Mammary epithelial cell (primary cell): ENCODE data around the gene PAM16.

ENCODE experiments used
- EZH2 ChIP-seq: IDR thresholded peaks from 2 replicates; pipeline ENCODE4 v1.6.1; 2012; ENCODE audit warnings: low read length, inconsistent platforms, borderline replicate concordance
- TF ChIP-seq, protein P1 (sequence below), 2 donors: IDR thresholded peaks in 1 of 2; conservative IDR thresholded peaks in 1 of 2; 2 replicates each; pipeline ENCODE4 v1.5.1; 2011 to 2012; ENCODE audit warnings: inconsistent platforms in 2 of 2, low read length in 2 of 2, mild to moderate bottlenecking in 2 of 2, control low read depth in 1 of 2, low read depth in 1 of 2; ENCODE audit not compliant: insufficient read depth in 1 of 2; ENCODE audit errors: extremely low read depth in 1 of 2

DNA sequence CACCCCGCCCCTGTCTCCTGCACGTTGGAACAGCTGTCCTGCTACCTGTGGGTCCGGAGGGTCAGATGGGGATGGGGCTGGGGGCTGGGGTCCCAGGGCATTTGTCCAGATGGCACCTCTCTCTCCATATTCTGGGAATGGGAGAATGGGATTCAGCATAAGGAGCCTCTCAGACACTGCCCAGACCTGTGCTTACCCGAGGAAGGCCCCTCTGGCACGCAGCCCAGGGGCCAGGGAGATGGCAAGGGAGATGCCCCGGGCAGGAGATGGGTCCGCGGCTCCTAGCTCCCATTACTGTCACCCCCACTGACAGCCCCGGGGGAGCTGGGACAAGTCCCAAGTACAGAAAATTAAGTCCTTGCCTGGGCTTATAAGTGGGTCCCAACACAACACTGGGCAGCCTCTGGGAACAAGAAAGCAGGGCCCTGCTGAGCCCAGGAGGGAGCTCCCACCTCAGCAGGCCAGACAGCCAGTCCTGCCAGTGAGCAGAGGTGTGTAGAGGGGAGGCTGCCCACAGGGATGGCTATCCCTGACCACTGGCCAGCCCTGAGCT lies 22.3 kb upstream of the PAM16 start:
- TF ChIP-seq, protein P1, sequence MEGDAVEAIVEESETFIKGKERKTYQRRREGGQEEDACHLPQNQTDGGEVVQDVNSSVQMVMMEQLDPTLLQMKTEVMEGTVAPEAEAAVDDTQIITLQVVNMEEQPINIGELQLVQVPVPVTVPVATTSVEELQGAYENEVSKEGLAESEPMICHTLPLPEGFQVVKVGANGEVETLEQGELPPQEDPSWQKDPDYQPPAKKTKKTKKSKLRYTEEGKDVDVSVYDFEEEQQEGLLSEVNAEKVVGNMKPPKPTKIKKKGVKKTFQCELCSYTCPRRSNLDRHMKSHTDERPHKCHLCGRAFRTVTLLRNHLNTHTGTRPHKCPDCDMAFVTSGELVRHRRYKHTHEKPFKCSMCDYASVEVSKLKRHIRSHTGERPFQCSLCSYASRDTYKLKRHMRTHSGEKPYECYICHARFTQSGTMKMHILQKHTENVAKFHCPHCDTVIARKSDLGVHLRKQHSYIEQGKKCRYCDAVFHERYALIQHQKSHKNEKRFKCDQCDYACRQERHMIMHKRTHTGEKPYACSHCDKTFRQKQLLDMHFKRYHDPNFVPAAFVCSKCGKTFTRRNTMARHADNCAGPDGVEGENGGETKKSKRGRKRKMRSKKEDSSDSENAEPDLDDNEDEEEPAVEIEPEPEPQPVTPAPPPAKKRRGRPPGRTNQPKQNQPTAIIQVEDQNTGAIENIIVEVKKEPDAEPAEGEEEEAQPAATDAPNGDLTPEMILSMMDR (conservative IDR thresholded peaks at IDR 0.05 in 1 of 2, IDR thresholded peaks at IDR 0.05 in 1 of 2; ENCODE audit: extremely low read depth in 1 of 2, insufficient read depth in 1 of 2, low read depth in 1 of 2, low read length in 2 of 2), result no peak
- TF ChIP-seq EZH2, result no peak
